HUES64 (cell line): ENCODE results near the gene FGF4.

Source experiments
- H3K27ac ChIP-seq: 2 replicates; pipeline ENCODE4 v1.7.0; 2013; ENCODE audit warnings: low read depth, low read length, inconsistent platforms
- H3K27me3 ChIP-seq: 2 replicates; pipeline ENCODE4 v1.6.1; 2013; ENCODE audit warnings: mild to moderate bottlenecking, low read length; ENCODE audit not compliant: insufficient read depth
- H3K36me3 ChIP-seq: 2 replicates; pipeline ENCODE4 v1.6.1; 2013; ENCODE audit warnings: mild to moderate bottlenecking, low read length; ENCODE audit not compliant: insufficient read depth
- H3K4me1 ChIP-seq: 2 replicates; pipeline ENCODE4 v1.6.1; 2013; ENCODE audit warnings: mild to moderate bottlenecking, low read length, moderate library complexity; ENCODE audit not compliant: insufficient read depth
- H3K4me3 ChIP-seq: 2 replicates; pipeline ENCODE4 v1.5.1; 2013; ENCODE audit warnings: mild to moderate bottlenecking, low read length, moderate library complexity
- H3K9ac ChIP-seq: 2 replicates; pipeline ENCODE4 v1.6.1; 2013; ENCODE audit warnings: mild to moderate bottlenecking, low read depth, low read length
- H3K9me3 ChIP-seq: 2 replicates; pipeline ENCODE4 v1.6.1; 2013; ENCODE audit warnings: low read depth, low read length; ENCODE audit not compliant: insufficient read depth
- WGBS: fragments of 150-250, 120-280 bp; methylation state at CpG from one replicate; pipeline ENCODE4 v1.1.7; 2013; ENCODE audit warnings: missing lambda C conversion rate; 5-methylcytosine and 5-hydroxymethylcytosine counted together

Gene FGF4

GRCh38 chr11:69804769-69805508, 29.8 kb upstream of the FGF4 start:
- Histone ChIP-seq H3K9me3 (no peaks in the 10 kb centered on the region), H3K36me3 (no peaks in the 10 kb centered on the region), H3K27ac (no peak overlapping the region), H3K27me3 (peaks cover 4% of the 10 kb centered on the region; the same call in 1 of the 2 replicates), H3K4me3 (no peak overlapping the region), H3K9ac (no peak overlapping the region), H3K4me1 (0 out of 2 replicates have a peak, but pooled peaks cover 5% of the 10 kb centered on the region)
- WGBS = 91% methylated on average over 19 of the region's 19 CpGs

- Histone ChIP-seq H3K9me3 (no peaks in the 10 kb centered on the region), H3K4me3 (no peak overlapping the region), H3K27me3 (peaks cover 4% of the 10 kb centered on the region; the same call in 1 of the 2 replicates)
These were observed 28.6 kb upstream of the FGF4 start for GRCh38 chr11:69803604-69804218.

DNA sequence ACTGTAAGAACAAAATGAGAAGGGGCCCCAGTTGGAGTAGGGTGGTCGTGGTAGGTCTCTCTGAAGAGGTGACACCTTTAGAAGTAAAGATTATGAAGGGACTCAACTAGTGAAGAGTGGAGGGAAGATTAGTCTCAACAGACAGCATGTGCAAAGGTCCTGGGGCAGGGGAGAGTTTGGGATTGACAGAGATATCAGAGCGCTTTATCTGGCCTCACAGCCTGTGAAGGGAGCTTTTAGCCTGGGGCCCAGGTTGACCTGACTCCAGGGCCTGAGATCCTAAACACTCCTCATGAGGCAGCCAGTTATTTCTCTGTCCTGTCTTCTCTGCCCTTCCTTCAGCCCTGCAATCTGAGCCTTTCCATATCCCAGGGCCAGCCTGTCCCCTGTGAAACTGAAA, 27.9 kb upstream of the FGF4 start:
- Histone ChIP-seq H3K27me3 (peaks cover 2% of the 10 kb centered on the region; the same call in 1 of the 2 replicates), H3K36me3 (no peaks in the 10 kb centered on the region), H3K4me1 (no peaks in the 10 kb centered on the region), H3K9ac (no peak overlapping the region), H3K9me3 (no peaks in the 10 kb centered on the region), H3K27ac (no peak overlapping the region), H3K4me3 (no peak overlapping the region)
- 92% methylated on average over 2 of the region's 2 CpGs for WGBS

More at GRCh38 chr11:69803604-69804218, 28.6 kb upstream of the FGF4 start:
- Histone ChIP-seq H3K4me1 (0 out of 2 replicates have a peak, but pooled peaks cover 5% of the 10 kb centered on the region), H3K27ac (no peak overlapping the region), H3K36me3 (no peaks in the 10 kb centered on the region), H3K9ac (no peak overlapping the region)

DNA sequence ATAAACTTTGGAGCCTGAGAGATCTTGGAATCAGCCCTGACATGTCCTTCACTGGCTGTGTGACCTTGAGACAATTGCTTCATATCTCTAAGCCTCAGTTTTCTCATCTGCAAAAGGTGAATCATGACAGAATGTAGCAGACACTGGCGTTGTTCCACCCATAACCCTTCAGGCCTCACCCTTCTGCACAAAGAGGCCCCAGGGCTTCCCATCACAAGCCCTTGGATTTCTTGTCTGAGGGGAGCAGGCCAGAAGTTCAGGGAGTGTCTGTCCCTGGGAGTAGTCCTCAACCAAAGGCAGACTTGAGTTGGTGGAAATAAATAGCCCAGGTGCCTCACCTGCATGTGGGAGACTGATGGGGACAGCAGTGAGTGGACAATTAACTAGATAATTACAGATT, 27.4 kb upstream of the FGF4 start:
- 90% methylated on average over 1 of the region's 1 CpG for WGBS
- no peak overlapping the region for H3K9ac ChIP-seq
- no peaks in the 10 kb centered on the region for H3K9me3 ChIP-seq

DNA sequence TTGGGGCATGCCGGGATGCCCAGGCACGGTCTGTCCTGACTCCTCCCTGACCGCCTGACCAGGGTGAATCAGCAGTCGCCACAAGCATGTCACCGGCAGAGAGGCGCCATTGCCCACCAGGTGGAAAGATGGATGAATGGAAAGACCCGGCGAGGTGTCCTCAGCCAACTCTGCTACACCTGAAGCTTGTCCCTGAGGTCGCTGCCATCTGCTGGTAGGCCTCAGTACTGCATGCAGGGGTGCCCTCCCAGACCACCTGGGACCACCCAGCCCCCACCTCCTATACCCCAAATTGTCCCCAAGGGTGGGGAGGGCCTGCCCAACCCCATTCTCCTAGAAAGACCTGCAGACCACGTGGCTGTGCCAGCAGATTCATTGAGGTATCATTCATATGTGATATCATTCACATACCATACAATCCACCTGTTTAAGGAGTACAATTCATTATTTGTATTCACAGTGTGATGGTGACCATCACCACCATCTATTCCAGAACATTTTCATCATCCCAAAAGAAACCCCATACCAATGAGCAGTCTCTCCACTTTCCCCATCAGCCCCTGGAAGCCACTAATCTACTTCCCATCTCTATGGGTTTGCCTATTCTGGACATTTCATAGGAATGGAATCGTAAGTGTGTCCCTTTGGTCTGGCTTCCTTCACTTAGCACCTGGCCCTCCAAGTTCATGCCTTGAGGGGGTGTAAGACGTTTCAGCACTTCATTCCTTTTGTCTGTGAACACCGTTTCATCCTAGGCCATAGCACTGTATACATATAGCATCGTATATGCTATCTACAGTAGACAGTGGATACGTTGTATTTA, 26.6 kb upstream of the FGF4 start:
- H3K9me3 ChIP-seq = no peaks in the 10 kb centered on the region
- H3K27ac ChIP-seq = no peak overlapping the region
- WGBS = 49% methylated on average over 14 of the region's 15 CpGs
- H3K36me3 ChIP-seq = no peaks in the 10 kb centered on the region
- H3K4me1 ChIP-seq = no peaks in the 10 kb centered on the region
- H3K9ac ChIP-seq = no peak overlapping the region
- no peak overlapping the region for H3K4me3 ChIP-seq
- H3K27me3 ChIP-seq = no peaks in the 10 kb centered on the region

More for the DNA sequence above, 27.4 kb upstream of the FGF4 start:
- H3K4me1 ChIP-seq = no peaks in the 10 kb centered on the region
- no peaks in the 10 kb centered on the region for H3K27me3 ChIP-seq
- no peak overlapping the region for H3K4me3 ChIP-seq
- H3K36me3 ChIP-seq = no peaks in the 10 kb centered on the region
- H3K27ac ChIP-seq = no peak overlapping the region

DNA sequence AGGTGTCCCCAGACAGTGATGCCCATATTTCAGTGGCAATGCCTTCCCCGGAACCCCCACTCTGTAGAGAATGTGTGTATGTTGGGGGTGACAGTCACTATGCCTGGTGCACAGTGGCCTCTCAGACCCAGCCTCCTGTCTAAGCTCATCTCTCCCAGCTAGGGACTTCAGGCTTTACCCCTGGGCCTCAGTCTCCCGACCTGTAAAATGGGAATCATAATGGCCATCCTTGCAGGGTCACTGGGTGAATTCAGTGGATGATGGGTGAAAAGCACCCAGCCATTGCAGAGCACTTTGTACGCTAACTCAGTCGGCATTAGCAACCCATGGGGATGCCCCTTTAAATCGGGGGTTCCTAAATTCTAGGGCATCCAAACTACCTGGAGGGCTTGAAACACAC, 25.1 kb upstream of the FGF4 start:
- H3K27me3 ChIP-seq = no peaks in the 10 kb centered on the region

GRCh38 chr11:69799582-69799981, 24.4 kb upstream of the FGF4 start:
- Histone ChIP-seq H3K4me3 (no peak overlapping the region), H3K9ac (no peak overlapping the region), H3K36me3 (no peaks in the 10 kb centered on the region), H3K27me3 (no peaks in the 10 kb centered on the region), H3K4me1 (no peaks in the 10 kb centered on the region), H3K27ac (no peak overlapping the region), H3K9me3 (no peaks in the 10 kb centered on the region)
- 34% methylated on average over 3 of the region's 3 CpGs for WGBS

More for the DNA sequence above, 25.1 kb upstream of the FGF4 start:
- no peaks in the 10 kb centered on the region for H3K4me1 ChIP-seq
- H3K4me3 ChIP-seq = no peak overlapping the region
- H3K36me3 ChIP-seq = no peaks in the 10 kb centered on the region
- WGBS = 94% methylated on average over 5 of the region's 5 CpGs
- H3K9ac ChIP-seq = no peak overlapping the region
- no peak overlapping the region for H3K27ac ChIP-seq
- no peaks in the 10 kb centered on the region for H3K9me3 ChIP-seq

GRCh38 chr11:69799097-69799496, 24.0 kb upstream of the FGF4 start:
- Histone ChIP-seq H3K9me3 (no peaks in the 10 kb centered on the region), H3K36me3 (no peaks in the 10 kb centered on the region), H3K9ac (no peak overlapping the region), H3K27me3 (no peaks in the 10 kb centered on the region), H3K4me3 (no peak overlapping the region), H3K27ac (no peak overlapping the region), H3K4me1 (no peaks in the 10 kb centered on the region)
- WGBS = 94% methylated on average over 3 of the region's 3 CpGs

DNA sequence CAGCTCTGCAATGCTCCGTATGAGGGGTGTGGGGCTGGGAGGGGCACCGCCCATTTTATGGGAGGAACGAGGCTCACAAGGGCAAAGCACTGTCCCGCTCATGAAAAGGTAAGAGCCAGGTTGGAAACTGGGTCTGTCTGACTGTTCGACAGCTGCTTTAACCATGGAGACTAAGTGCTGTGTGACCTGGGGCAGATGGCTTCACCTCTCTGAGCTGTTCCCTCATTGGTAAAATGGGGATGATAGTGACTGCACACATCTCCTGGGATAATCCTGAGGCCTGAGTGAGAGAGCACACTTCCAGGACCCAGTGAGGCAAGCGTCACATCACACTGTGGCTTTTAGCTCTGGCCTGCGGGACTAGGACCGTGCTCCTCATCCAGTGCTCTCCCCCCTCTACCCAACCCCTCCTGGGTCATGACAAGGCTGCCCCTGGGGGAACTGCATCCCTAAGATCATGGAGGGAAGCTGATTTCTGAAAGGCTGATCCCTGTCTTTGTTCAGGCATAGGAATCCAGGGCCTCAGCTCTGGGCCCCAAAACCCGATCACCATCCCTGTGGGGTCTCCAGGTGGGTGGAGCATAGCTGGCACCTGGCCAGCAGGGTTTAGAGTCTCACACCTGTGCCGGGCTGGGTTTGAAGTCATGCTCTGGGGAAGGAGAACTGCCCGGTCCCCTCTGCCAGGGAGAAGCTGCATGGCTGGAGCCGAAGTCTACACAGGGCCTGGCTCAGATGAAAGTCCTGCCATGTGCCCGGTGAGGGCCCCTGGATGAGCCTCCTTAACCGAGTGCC, 22.8 kb upstream of the FGF4 start:
- Histone ChIP-seq H3K27me3 (no peaks in the 10 kb centered on the region), H3K9ac (no peak overlapping the region), H3K27ac (no peak overlapping the region), H3K4me3 (no peak overlapping the region), H3K9me3 (no peaks in the 10 kb centered on the region), H3K36me3 (no peaks in the 10 kb centered on the region), H3K4me1 (no peaks in the 10 kb centered on the region)
- WGBS = 90% methylated on average over 14 of the region's 14 CpGs

- no peak overlapping the region for H3K9ac ChIP-seq
- H3K36me3 ChIP-seq = no peaks in the 10 kb centered on the region
- H3K27me3 ChIP-seq = no peaks in the 10 kb centered on the region
- H3K9me3 ChIP-seq = no peaks in the 10 kb centered on the region
- H3K4me1 ChIP-seq = no peaks in the 10 kb centered on the region
- H3K27ac ChIP-seq = no peak overlapping the region
- H3K4me3 ChIP-seq = no peak overlapping the region
- 86% methylated on average over 14 of the region's 14 CpGs for WGBS
These were observed 22.0 kb upstream of the FGF4 start for GRCh38 chr11:69797156-69797555.
